Measurements from ENCODE around the gene FATE1.

DNA sequence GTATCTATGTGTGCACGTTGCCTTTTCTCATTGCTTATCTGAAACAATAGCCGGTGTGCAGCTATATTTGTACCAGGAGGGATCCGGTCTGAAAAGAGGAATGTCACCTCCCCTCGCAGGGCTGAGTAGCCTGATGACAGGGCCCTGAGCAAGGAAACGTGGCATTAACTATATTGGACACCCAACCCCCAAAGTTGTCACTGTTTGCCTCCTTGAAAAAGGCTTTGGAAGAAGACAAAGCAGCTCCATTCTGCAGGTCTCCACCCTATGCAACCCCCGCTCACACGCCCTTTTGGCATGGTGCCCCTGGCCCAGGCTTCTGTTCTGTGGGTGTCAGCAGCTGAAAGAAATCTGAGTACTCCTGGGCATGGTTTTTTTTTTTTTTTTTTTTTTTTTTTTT, 12.3 kb upstream of the FATE1 start:
- no peak for TF ChIP-seq ZBTB7A (IDR thresholded peaks at IDR 0.05; ENCODE audit: low read depth)
- TF ChIP-seq MAX (IDR thresholded peaks at IDR 0.05), result no peak
- no peak for TF ChIP-seq EGR1 (IDR thresholded peaks at IDR 0.05)
- no peak for TF ChIP-seq REST (IDR thresholded peaks at IDR 0.05; ENCODE audit: low read depth)
- TF ChIP-seq CREB1 (IDR thresholded peaks at IDR 0.05; ENCODE audit: low read depth), result no peak
- no peak for TF ChIP-seq EP300 (IDR thresholded peaks at IDR 0.05; ENCODE audit: borderline replicate concordance)
- no peak for TF ChIP-seq RAD21 (IDR thresholded peaks at IDR 0.05; ENCODE audit: low read depth)
